Fibroblast of lung (primary cell): Measurements from ENCODE around the gene SLC2A4RG.

ENCODE experiments used
- CTCF ChIP-seq, 2 donors: IDR thresholded peaks in 1 of 2; conservative IDR thresholded peaks in 1 of 2; 1 replicate in 1 of 2; 2 replicates in 1 of 2; pipeline ENCODE4 v1.5.1; 2011 to 2012; ENCODE audit warnings: low read length in 2 of 2, control low read depth in 1 of 2, inconsistent platforms in 1 of 2, low read depth in 1 of 2, mild to moderate bottlenecking in 1 of 2
- EZH2 ChIP-seq: IDR thresholded peaks from 2 replicates; pipeline ENCODE4 v1.5.1; 2012; ENCODE audit warnings: low read length, control low read depth, mild to moderate bottlenecking; ENCODE audit errors: missing control alignments

GRCh38 chr20:63704749-63705117, 34.8 kb upstream of the SLC2A4RG start:
- TF ChIP-seq CTCF (conservative IDR thresholded peaks at IDR 0.05 in 1 of 2, IDR thresholded peaks at IDR 0.05 in 1 of 2; ENCODE audit: low read depth in 1 of 2, low read length in 2 of 2) = no peak
- TF ChIP-seq EZH2 = no peak
